AG09309 (cell line): Measurements from ENCODE around the gene DCBLD1.

Source experiments
- DNase-seq: peaks from one replicate; pipeline ENCODE4 v3.0.0-alpha.2; 2010; ENCODE audit warnings: low read depth
- H3K4me3 ChIP-seq: 2 replicates; pipeline ENCODE4 v1.5.1; 2011; ENCODE audit warnings: mild to moderate bottlenecking, low read depth, low read length, moderate library complexity; ENCODE audit not compliant: control insufficient read depth
- CTCF ChIP-seq: IDR thresholded peaks from 2 replicates; pipeline ENCODE4 v1.5.1; 2011; ENCODE audit warnings: mild to moderate bottlenecking, low read depth, low read length, inconsistent platforms; ENCODE audit not compliant: insufficient read depth, control insufficient read depth; ENCODE audit errors: missing control alignments

Gene DCBLD1

DNA sequence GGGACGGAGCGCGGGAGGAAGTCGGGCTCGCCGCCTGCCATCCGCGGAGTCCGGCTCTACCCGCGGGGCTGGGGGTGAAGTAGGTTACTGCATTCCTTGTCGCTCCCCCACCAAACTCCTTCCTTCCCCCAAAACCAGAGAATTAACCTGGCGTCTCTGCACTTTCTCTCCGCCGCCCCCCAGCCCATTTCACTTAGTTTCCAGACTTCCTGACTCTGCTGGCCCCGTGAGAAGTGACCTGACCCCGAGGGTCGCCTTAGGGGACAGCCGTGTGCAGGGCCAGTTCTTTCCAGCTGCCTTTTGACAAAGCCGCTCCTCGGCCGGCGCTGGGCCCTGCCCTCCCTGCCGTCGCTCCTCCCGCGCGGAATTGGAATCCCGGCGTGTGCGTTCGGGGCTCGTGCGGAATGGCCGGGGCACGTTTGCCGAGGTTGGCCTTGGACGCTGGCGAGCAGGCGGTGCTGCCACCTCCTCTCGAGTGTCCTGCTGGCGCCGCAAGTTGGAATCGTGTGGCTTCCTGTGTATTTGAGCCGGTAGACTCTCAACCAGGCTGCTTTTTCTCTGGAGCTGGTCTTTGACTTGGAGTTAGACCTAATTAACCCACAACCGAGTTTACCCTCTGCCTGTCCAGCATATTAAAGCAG lies 650 bp downstream of the DCBLD1 start:
- no peak for TF ChIP-seq CTCF
- DNase-seq: no peak
- peak overlapping the region; percentile 86 for H3K4me3 ChIP-seq

GRCh38 chr6:117483645-117484016 lies 1.2 kb downstream of the DCBLD1 start:
- no peak for TF ChIP-seq CTCF
- peak overlapping the region; percentile 86 for H3K4me3 ChIP-seq
- no peak for DNase-seq

- no peak for TF ChIP-seq CTCF
- no peak for DNase-seq
- peak overlapping the region; percentile 86 for H3K4me3 ChIP-seq
Measured at GRCh38 chr6:117484052-117484646, 1.7 kb downstream of the DCBLD1 start.

DNA sequence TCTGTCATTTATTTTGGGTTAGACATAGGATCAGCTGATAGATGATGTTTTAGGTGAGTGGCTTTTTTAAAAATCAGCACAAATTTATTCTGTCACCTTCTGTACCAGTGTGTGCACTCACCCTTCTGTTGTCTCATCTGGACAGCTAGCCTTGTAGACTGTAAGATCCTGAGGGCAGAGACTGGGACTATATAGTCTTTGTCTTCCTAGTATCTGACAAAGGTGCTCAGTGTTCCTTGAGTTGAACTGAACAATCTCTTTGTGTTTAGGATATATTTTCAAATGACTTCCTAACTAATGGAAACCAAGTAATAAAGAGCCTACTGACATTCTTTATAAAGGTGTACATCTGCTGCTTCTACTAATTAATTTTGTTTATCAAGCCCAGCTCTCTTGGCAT lies 3.0 kb downstream of the DCBLD1 start:
- DNase-seq: no peak
- H3K4me3 ChIP-seq: no peak overlapping the region
- no peak for TF ChIP-seq CTCF

DNA sequence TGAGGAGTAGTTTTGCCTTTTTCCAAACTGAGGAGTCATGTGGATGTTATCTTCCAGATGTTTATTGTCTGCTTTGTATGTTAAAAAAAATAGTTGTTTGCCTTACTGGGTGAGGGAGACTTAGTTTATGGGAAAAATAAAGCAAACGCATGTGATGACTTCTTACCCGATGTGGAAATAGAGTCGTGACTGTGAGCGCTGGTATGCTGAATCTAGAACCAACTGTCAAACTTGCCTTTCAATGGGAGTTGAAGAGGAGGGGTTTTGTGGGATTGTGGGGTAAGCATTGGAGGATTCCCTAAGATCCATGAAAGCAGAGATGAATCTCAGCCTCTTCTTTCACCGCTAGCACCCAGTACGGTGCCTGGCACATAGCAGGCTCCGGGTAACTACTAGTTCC lies 5.3 kb downstream of the DCBLD1 start:
- no peak for TF ChIP-seq CTCF
- peak; percentile 96 for DNase-seq
- H3K4me3 ChIP-seq: no peak overlapping the region

GRCh38 chr6:117489003-117489402 lies 6.5 kb downstream of the DCBLD1 start:
- no peak for TF ChIP-seq CTCF
- no peak overlapping the region for H3K4me3 ChIP-seq
- no peak for DNase-seq
